ENCODE measurements around the gene MAGI1. TPM values are rescaled to one million over a fixed set of nuclear protein-coding genes. Genes with fewer than 3 reads are reported as not detected.

The MAGI1 gene
- total RNA-seq, 1 donor from 2014 or later, result 49.8 TPM

DNA sequence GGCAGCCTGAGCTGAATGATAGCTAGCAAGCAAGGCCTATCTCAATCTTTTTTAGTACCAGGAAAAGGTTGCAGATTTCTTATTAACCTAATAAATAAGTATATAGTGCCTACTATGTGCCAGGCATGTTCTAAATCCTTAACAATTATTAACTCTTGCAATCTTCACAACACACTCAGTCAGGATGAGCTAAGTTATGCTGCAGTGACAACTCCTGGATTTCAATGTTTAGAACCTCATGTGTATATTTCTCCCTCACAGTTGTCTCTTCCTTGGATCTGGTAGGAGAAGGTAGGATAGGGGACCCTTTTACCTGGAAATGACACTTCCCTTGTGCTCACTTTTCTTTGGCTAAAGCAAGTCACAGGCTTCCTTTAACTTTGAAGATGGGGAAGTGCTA lies 39.3 kb upstream of the MAGI1 start:
- no peaks in the 10 kb centered on the region for H3K27me3 Mint-ChIP-seq (ENCODE audit: low read depth)
- TF ChIP-seq, protein P1, sequence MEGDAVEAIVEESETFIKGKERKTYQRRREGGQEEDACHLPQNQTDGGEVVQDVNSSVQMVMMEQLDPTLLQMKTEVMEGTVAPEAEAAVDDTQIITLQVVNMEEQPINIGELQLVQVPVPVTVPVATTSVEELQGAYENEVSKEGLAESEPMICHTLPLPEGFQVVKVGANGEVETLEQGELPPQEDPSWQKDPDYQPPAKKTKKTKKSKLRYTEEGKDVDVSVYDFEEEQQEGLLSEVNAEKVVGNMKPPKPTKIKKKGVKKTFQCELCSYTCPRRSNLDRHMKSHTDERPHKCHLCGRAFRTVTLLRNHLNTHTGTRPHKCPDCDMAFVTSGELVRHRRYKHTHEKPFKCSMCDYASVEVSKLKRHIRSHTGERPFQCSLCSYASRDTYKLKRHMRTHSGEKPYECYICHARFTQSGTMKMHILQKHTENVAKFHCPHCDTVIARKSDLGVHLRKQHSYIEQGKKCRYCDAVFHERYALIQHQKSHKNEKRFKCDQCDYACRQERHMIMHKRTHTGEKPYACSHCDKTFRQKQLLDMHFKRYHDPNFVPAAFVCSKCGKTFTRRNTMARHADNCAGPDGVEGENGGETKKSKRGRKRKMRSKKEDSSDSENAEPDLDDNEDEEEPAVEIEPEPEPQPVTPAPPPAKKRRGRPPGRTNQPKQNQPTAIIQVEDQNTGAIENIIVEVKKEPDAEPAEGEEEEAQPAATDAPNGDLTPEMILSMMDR (conservative IDR thresholded peaks at IDR 0.05), result no peak
- H3K36me3 Mint-ChIP-seq (ENCODE audit: low read depth), result no peaks in the 10 kb centered on the region
- no peaks in the 10 kb centered on the region for H3K9me3 Mint-ChIP-seq
- H3K4me3 Mint-ChIP-seq, result no peak overlapping the region
- no peak for DNase-seq (ENCODE audit: low read depth, low spot score)
- no peak overlapping the region for H3K27ac Mint-ChIP-seq (ENCODE audit: unreplicated experiment)
- H3K4me1 Mint-ChIP-seq, result peaks cover 17% of the 10 kb centered on the region

- Mint-ChIP-seq H3K27ac (ENCODE audit: unreplicated experiment) (no peak overlapping the region), H3K4me1 (peaks cover 19% of the 10 kb centered on the region), H3K27me3 (ENCODE audit: low read depth) (no peaks in the 10 kb centered on the region), H3K4me3 (no peak overlapping the region), H3K9me3 (no peaks in the 10 kb centered on the region), H3K36me3 (ENCODE audit: low read depth) (no peaks in the 10 kb centered on the region)
- TF ChIP-seq, protein P1 (conservative IDR thresholded peaks at IDR 0.05), result no peak
- DNase-seq (ENCODE audit: low read depth, low spot score), result no peak
These were observed 38.2 kb upstream of the MAGI1 start for GRCh38 chr3:66076861-66077470.

DNA sequence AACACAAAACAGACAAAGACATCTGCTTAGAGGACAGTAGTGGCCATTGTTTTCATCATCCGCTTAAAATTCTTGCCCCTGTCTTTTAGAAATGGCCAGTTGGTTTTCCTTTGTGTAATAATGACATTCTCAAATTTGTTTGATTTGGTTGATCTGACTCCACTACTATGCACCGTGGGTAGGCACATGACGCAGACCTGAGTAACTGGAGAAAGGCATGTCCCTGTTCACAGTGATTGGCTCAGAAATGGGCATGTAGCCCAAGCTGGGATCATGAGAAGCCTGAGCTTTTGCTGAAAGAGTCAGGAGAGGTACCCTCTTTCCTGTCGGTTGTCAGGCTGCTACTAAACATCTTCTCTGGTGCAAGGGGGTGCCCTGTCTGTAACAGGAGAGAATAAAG lies 36.6 kb upstream of the MAGI1 start:
- no peak overlapping the region for H3K4me3 Mint-ChIP-seq
- TF ChIP-seq, protein P1 (conservative IDR thresholded peaks at IDR 0.05), result no peak
- peak overlapping the region; percentile 20 for H3K27ac Mint-ChIP-seq (ENCODE audit: unreplicated experiment)
- no peak for DNase-seq (ENCODE audit: low read depth, low spot score)
- no peaks in the 10 kb centered on the region for H3K36me3 Mint-ChIP-seq (ENCODE audit: low read depth)
- peaks cover 19% of the 10 kb centered on the region for H3K4me1 Mint-ChIP-seq
- H3K27me3 Mint-ChIP-seq (ENCODE audit: low read depth), result no peaks in the 10 kb centered on the region
- H3K9me3 Mint-ChIP-seq, result no peaks in the 10 kb centered on the region

GRCh38 chr3:66073464-66074141 lies 34.9 kb upstream of the MAGI1 start:
- no peak for DNase-seq (ENCODE audit: low read depth, low spot score)
- Mint-ChIP-seq H3K36me3 (ENCODE audit: low read depth) (no peaks in the 10 kb centered on the region), H3K27ac (ENCODE audit: unreplicated experiment) (no peak overlapping the region)

DNA sequence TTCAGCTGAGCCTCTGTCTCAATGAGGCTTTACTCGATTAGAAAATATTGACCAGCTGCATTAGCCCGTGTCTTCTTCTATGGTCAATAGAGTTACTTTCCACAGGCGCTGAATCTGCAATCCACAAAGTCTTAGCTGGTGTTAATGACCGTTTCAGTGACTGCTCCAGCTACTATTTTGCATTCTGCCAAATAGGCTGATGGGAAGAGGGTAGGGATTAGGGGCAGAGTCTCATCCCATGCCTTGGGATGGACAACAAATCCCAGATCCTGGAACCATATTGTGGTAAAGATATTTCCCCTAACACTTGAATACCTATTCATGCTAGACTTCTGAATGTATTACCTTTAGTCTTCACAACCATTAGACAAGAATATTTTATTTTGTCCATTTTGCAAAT lies 29.5 kb upstream of the MAGI1 start:
- TF ChIP-seq, protein P1 (conservative IDR thresholded peaks at IDR 0.05), result no peak
- DNase-seq (ENCODE audit: low read depth, low spot score), result no peak
- H3K9me3 Mint-ChIP-seq, result peaks cover 4% of the 10 kb centered on the region
- peaks cover 5% of the 10 kb centered on the region for H3K4me1 Mint-ChIP-seq
- no peak overlapping the region for H3K4me3 Mint-ChIP-seq
- H3K36me3 Mint-ChIP-seq (ENCODE audit: low read depth), result no peaks in the 10 kb centered on the region
- H3K27ac Mint-ChIP-seq (ENCODE audit: unreplicated experiment), result no peak overlapping the region
- no peaks in the 10 kb centered on the region for H3K27me3 Mint-ChIP-seq (ENCODE audit: low read depth)

More at GRCh38 chr3:66073464-66074141, 34.9 kb upstream of the MAGI1 start:
- Mint-ChIP-seq H3K27me3 (ENCODE audit: low read depth) (no peaks in the 10 kb centered on the region), H3K4me3 (no peak overlapping the region), H3K9me3 (peaks cover 4% of the 10 kb centered on the region), H3K4me1 (peaks cover 19% of the 10 kb centered on the region)
- TF ChIP-seq, protein P1 (conservative IDR thresholded peaks at IDR 0.05), result no peak

Measured in neural crest cell (in vitro differentiated cells).